SK-N-SH (cell line): ENCODE data around the gene PKIB. TPM values are rescaled to one million over a fixed set of nuclear protein-coding genes. Genes with fewer than 3 reads are reported as not detected.

Experiments used
- CTCF ChIA-PET: fragments of 300-600, 350-600 bp; formaldehyde crosslinking; extraction: SDS; loops from one replicate; lab custom pipeline; 2021; lab: Yijun Ruan, JAX
- POLR2A ChIA-PET: fragments of 350-600 bp; sonication (Branson Sonifier 250); formaldehyde crosslinking; extraction: SDS; loops from one replicate; lab custom pipeline; 2020; ENCODE audit warnings: antibody characterized with exemption, inconsistent platforms; lab: Yijun Ruan, JAX
- DNase-seq: peaks from one replicate; pipeline ENCODE4 v3.0.0; 2012
- H2AFZ ChIP-seq: fragments of 200-600 bp; sonication (generic); 2 replicates; pipeline ENCODE4 v1.8.1; 2016; ENCODE audit warnings: antibody characterized with exemption, mild to moderate bottlenecking, low read depth
- H3F3A ChIP-seq: fragments of 200-600 bp; sonication (generic); replicated peaks from 2 replicates; pipeline ENCODE3; 2016; ENCODE audit warnings: antibody characterized with exemption, mild to moderate bottlenecking; ENCODE audit not compliant: insufficient read depth
- H3K27ac ChIP-seq, 2 experiments: fragments of 200-500 bp in 1 of 2; fragments of 200-600 bp in 1 of 2; sonication (Bioruptor generic) in 1 of 2; sonication (generic), shearing (Covaris generic) in 1 of 2; 2 replicates each; pipeline versions ENCODE4 v1.5.1 to v1.6.1; 2014 to 2016; ENCODE audit warnings: low read depth in 2 of 2, inconsistent platforms in 1 of 2, low read length in 1 of 2, mild to moderate bottlenecking in 1 of 2, mixed read lengths in 1 of 2
- H3K27me3 ChIP-seq: fragments of 200-600 bp; sonication (generic), shearing (Covaris generic); 2 replicates; pipeline ENCODE4 v1.6.1; 2016; ENCODE audit warnings: mixed run types; ENCODE audit not compliant: insufficient read depth
- H3K36me3 ChIP-seq, 2 experiments: fragments of 200-500 bp in 1 of 2; fragments of 200-600 bp in 1 of 2; sonication (Bioruptor generic) in 1 of 2; sonication (generic) in 1 of 2; replicated peaks in 1 of 2; 2 replicates each; pipeline versions ENCODE3 to v1.5.1; 2014 to 2016; ENCODE audit warnings: low read length in 1 of 2, mild to moderate bottlenecking in 1 of 2; ENCODE audit not compliant: insufficient read depth in 2 of 2, control insufficient read depth in 1 of 2
- H3K4me1 ChIP-seq, 2 experiments: fragments of 200-500 bp in 1 of 2; fragments of 200-600 bp in 1 of 2; sonication (Bioruptor generic) in 1 of 2; sonication (generic), shearing (Covaris generic) in 1 of 2; 2 replicates each; pipeline versions ENCODE4 v1.5.1 to v1.6.1; 2014 to 2016; ENCODE audit warnings: low read depth in 1 of 2, low read length in 1 of 2, mixed run types in 1 of 2; ENCODE audit not compliant: insufficient read depth in 2 of 2, control insufficient read depth in 1 of 2
- H3K4me2 ChIP-seq: fragments of 200-600 bp; sonication (generic), shearing (Covaris generic); 2 replicates; pipeline ENCODE4 v1.6.1; 2017; ENCODE audit warnings: mixed run types
- H3K4me3 ChIP-seq, 2 experiments: fragments of 200-500 bp in 1 of 2; fragments of 200-600 bp in 1 of 2; sonication (Bioruptor generic) in 1 of 2; sonication (generic), shearing (Covaris generic) in 1 of 2; 2 replicates each; pipeline versions ENCODE4 v1.5.1 to v1.8.1; 2014 to 2016; ENCODE audit warnings: low read depth in 2 of 2, inconsistent platforms in 1 of 2, low read length in 1 of 2, mild to moderate bottlenecking in 1 of 2, mixed read lengths in 1 of 2, moderate library complexity in 1 of 2
- H3K79me2 ChIP-seq: fragments of 200-600 bp; sonication (generic); 2 replicates; pipeline ENCODE4 v1.8.1; 2017; ENCODE audit warnings: mild to moderate bottlenecking; ENCODE audit not compliant: insufficient read depth
- H3K9ac ChIP-seq: fragments of 200-600 bp; sonication (generic); 2 replicates; pipeline ENCODE4 v1.6.1; 2017; ENCODE audit warnings: mixed run types
- H3K9me2 ChIP-seq: fragments of 200-600 bp; sonication (generic); 2 replicates; pipeline ENCODE4 v1.6.1; 2017; ENCODE audit warnings: mixed run types
- H3K9me3 ChIP-seq: fragments of 200-600 bp; sonication (generic); 2 replicates; pipeline ENCODE4 v1.6.1; 2017; ENCODE audit warnings: mixed run types, mild to moderate bottlenecking, moderate library complexity
- H4K20me1 ChIP-seq: fragments of 200-600 bp; sonication (generic); 2 replicates; pipeline ENCODE4 v1.6.1; 2017; ENCODE audit warnings: mild to moderate bottlenecking, mixed run types; ENCODE audit not compliant: insufficient read depth
- CTCF ChIP-seq: fragments of 200-600 bp; sonication (generic); IDR thresholded peaks from 2 replicates; pipeline ENCODE4 v1.6.1; 2017; ENCODE audit warnings: antibody characterized with exemption, mild to moderate bottlenecking, moderate library complexity
- ELF1 ChIP-seq: IDR thresholded peaks from 2 replicates; pipeline ENCODE4 v1.4.0; 2012
- EZH2phosphoT487 ChIP-seq: fragments of 200-600 bp; sonication (generic); IDR thresholded peaks from 2 replicates; pipeline ENCODE4 v1.6.1; 2017; ENCODE audit warnings: low read depth, mixed run types, mild to moderate bottlenecking, antibody characterized with exemption, moderate library complexity, borderline replicate concordance
- FOSL2 ChIP-seq: IDR thresholded peaks from 2 replicates; pipeline ENCODE4 v1.4.0; 2012; ENCODE audit warnings: low read depth, mild to moderate bottlenecking, moderate library complexity, borderline replicate concordance
- FOXJ3 ChIP-seq: sonication (generic); formaldehyde crosslinking; IDR thresholded peaks from 2 replicates; pipeline ENCODE4 v1.5.1; 2020; ENCODE audit warnings: mild to moderate bottlenecking, missing genetic modification reagents
- GABPA ChIP-seq: IDR thresholded peaks from 2 replicates; pipeline ENCODE4 v1.4.0; 2012; ENCODE audit warnings: low read depth, mild to moderate bottlenecking
- GATA2 ChIP-seq: sonication (generic); formaldehyde crosslinking; IDR thresholded peaks from 2 replicates; pipeline ENCODE4 v1.5.0; 2020; ENCODE audit warnings: mild to moderate bottlenecking, missing genetic modification reagents
- IRF3 ChIP-seq: fragments of 150-350 bp; IDR thresholded peaks from 2 replicates; pipeline ENCODE4 v1.6.1; 2016; ENCODE audit warnings: mild to moderate bottlenecking, low read depth, low read length
- JUND ChIP-seq: IDR thresholded peaks from 2 replicates; pipeline ENCODE4 v1.4.0; 2012
- MAX ChIP-seq: IDR thresholded peaks from 2 replicates; pipeline ENCODE4 v1.4.0; 2012; ENCODE audit warnings: low read depth
- MXI1 ChIP-seq: IDR thresholded peaks from 2 replicates; pipeline ENCODE4 v1.6.1; 2012; ENCODE audit warnings: mild to moderate bottlenecking, low read depth, low read length, improper control_type of control experiment
- PBX3 ChIP-seq: IDR thresholded peaks from 2 replicates; pipeline ENCODE4; 2012
- POLR2AphosphoS5 ChIP-seq: IDR thresholded peaks from 2 replicates; pipeline ENCODE4 v1.6.1; 2012; ENCODE audit warnings: low read depth, low read length
- RFX5 ChIP-seq: IDR thresholded peaks from 2 replicates; pipeline ENCODE4 v1.6.1; 2012; ENCODE audit warnings: mild to moderate bottlenecking, improper control_type of control experiment, low read length
- RXRA ChIP-seq: IDR thresholded peaks from 2 replicates; pipeline ENCODE4 v1.4.0; 2012; ENCODE audit warnings: low read depth, mild to moderate bottlenecking, borderline replicate concordance
- SIN3A ChIP-seq: IDR thresholded peaks from 2 replicates; pipeline ENCODE4 v1.6.1; 2012; ENCODE audit warnings: low read depth, mild to moderate bottlenecking, low read length, moderate library complexity, borderline replicate concordance
- SMC3 ChIP-seq: IDR thresholded peaks from 2 replicates; pipeline ENCODE4 v1.6.1; 2012; ENCODE audit warnings: low read depth, low read length, improper control_type of control experiment
- TEAD4 ChIP-seq: IDR thresholded peaks from 2 replicates; pipeline ENCODE4 v1.4.0; 2012; ENCODE audit warnings: mild to moderate bottlenecking, borderline replicate concordance; ENCODE audit not compliant: insufficient read depth
- USF1 ChIP-seq: IDR thresholded peaks from 2 replicates; pipeline ENCODE4 v1.4.0; 2012; ENCODE audit warnings: low read depth, borderline replicate concordance
- WGBS: methylation state at CpG from one replicate; pipeline ENCODE4 v1.1.6; 2017; ENCODE audit warnings: low lambda C conversion rate; 5-methylcytosine and 5-hydroxymethylcytosine counted together
- polyA plus RNA-seq, 3 experiments: library from polyadenylated mRNA; depleted of rRNA; stranded (reverse); fragments of >200 nt; gene quantifications; 2 replicates each; pipeline ENCODE4 v1.2.3, GENCODE V29; 2012

The PKIB gene
- polyA plus RNA-seq, 1 of the 3 experiments (the other 2 are of a cell fraction): 0.30 TPM

- Histone ChIP-seq H3K9me2 (no peaks in the 10 kb centered on the region), H3K27me3 (peaks cover 5% of the 10 kb centered on the region; the same call in 1 of the 2 replicates), H4K20me1 (no peaks in the 10 kb centered on the region), H3K4me3 (no peak overlapping the region), H3K9ac (no peak overlapping the region), H3K36me3 (no peaks in the 10 kb centered on the region), H3K9me3 (no peaks in the 10 kb centered on the region), H3K79me2 (no peaks in the 10 kb centered on the region), H3K27ac (no peak overlapping the region), H3K4me1 (no peaks in the 10 kb centered on the region), H3K4me2 (no peak overlapping the region), H3F3A (no peaks in the 10 kb centered on the region), H2AFZ (no peak overlapping the region)
- TF ChIP-seq CTCF (no peak), MXI1 (no peak), RFX5 (no peak), FOSL2 (no peak), JUND (no peak), SMC3 (no peak), PBX3 (no peak), FOXJ3 (CRISPR knock-in tag) (no peak), ELF1 (no peak)
- DNase-seq: no peak
- ChIA-PET POLR2A (no interaction called here), CTCF (no interaction called here)
- 55% methylated on average over 1 of the region's 1 CpG for WGBS
Measured at GRCh38 chr6:122770835-122771601, 160.8 kb downstream of the PKIB start.

GRCh38 chr6:122772724-122773415 lies 162.7 kb downstream of the PKIB start:
- Histone ChIP-seq H3K4me1 (no peaks in the 10 kb centered on the region), H3K36me3 (no peaks in the 10 kb centered on the region), H3K4me2 (no peak overlapping the region), H4K20me1 (no peaks in the 10 kb centered on the region), H3K27me3 (peaks cover 5% of the 10 kb centered on the region; the same call in 1 of the 2 replicates), H3F3A (no peaks in the 10 kb centered on the region), H3K9me3 (no peaks in the 10 kb centered on the region), H3K9ac (no peak overlapping the region), H3K9me2 (no peaks in the 10 kb centered on the region), H3K4me3 (no peak overlapping the region), H2AFZ (no peak overlapping the region), H3K79me2 (no peaks in the 10 kb centered on the region), H3K27ac (no peak overlapping the region)
- ChIA-PET CTCF (no interaction called here), POLR2A (no interaction called here)
- DNase-seq: no peak
- WGBS: 32% methylated on average over 3 of the region's 3 CpGs
- TF ChIP-seq IRF3 (no peak), SIN3A (no peak), EZH2phosphoT487 (no peak), MAX (no peak), RFX5 (no peak), PBX3 (no peak), POLR2AphosphoS5 (no peak), USF1 (no peak), TEAD4 (no peak), RXRA (no peak), JUND (no peak), ELF1 (no peak), FOSL2 (no peak), MXI1 (no peak), FOXJ3 (CRISPR knock-in tag) (no peak), GABPA (no peak), GATA2 (CRISPR knock-in tag) (no peak)
